Left lung (tissue), 10 donors: Measurements from ENCODE around the gene CPN2. TPM values are rescaled to one million over a fixed set of nuclear protein-coding genes. Genes with fewer than 3 reads are reported as not detected.

Experiments used
- ATAC-seq: fragments of 200-7000 bp; cut with Tn5 transposase; one replicate; pipeline ENCODE4 v1.9.1; 2020; ENCODE audit warnings: moderate library complexity
- DNase-seq, 4 donors: peaks; one replicate each; pipeline ENCODE4 v3.0.0-alpha.2; 2013 to 2020
- H3K27ac ChIP-seq, 2 donors: fragments of 200-600 bp; sonication (generic) in 1 of 2; one replicate each; pipeline versions ENCODE4 v1.5.0 to v1.8.0; 2020 to 2021
- H3K27me3 ChIP-seq, 2 donors: fragments of 200-600 bp; sonication (generic) in 1 of 2; one replicate each; pipeline versions ENCODE4 v1.5.0 to v1.8.0; 2020 to 2021
- H3K36me3 ChIP-seq, 2 donors: fragments of 200-600 bp; sonication (generic) in 1 of 2; one replicate each; pipeline versions ENCODE4 v1.5.0 to v1.8.0; 2020 to 2021
- H3K4me1 ChIP-seq, 2 donors: fragments of 200-600 bp; one replicate each; pipeline ENCODE4 v1.8.0; 2021
- H3K4me3 ChIP-seq, 2 donors: fragments of 200-600 bp; sonication (generic) in 1 of 2; one replicate each; pipeline versions ENCODE4 v1.5.0 to v1.8.0; 2020 to 2021; ENCODE audit warnings: mild to moderate bottlenecking in 1 of 2
- H3K9me3 ChIP-seq, 2 donors: fragments of 200-600 bp; sonication (generic) in 1 of 2; one replicate each; pipeline versions ENCODE4 v1.5.0 to v1.8.0; 2020 to 2021
- CTCF ChIP-seq, 2 donors: fragments of 200-600 bp; sonication (generic) in 1 of 2; IDR thresholded peaks; one replicate each; pipeline versions ENCODE4 v1.5.0 to v1.8.0; 2021; ENCODE audit warnings: antibody characterized with exemption in 2 of 2
- intact Hi-C, 2 donors: fragments of 100-400 bp; cut with DNase I; formaldehyde crosslinking; loops; one replicate each; pipeline versions ENCODE4 v1.11.2 to v1.14.2; 2022
- polyA plus RNA-seq, 6 donors: library from polyadenylated mRNA; unstranded; fragments of 120-200 nt; gene quantifications; one replicate each; pipeline ENCODE4 v1.2.1, GENCODE V29; 2013; ENCODE audit not compliant: insufficient read length in 6 of 6
- total RNA-seq, 2 donors: library from RNA; stranded (reverse); fragmentation: NEBNext Ultra II Directional; extraction: Animal tissue kit (Norgen Biotek cat#: 25700); gene quantifications; one replicate each; pipeline ENCODE4 v1.2.1, GENCODE V29; 2021
- donor health status: DM: no; HTN: yes; CAD: no.
- donor health status: DM: no; HTN: no; CAD: no.

Gene CPN2
- total and polyA plus RNA-seq, 8 donors, result not detected

GRCh38 chr3:194367992-194368841, 17.1 kb upstream of the CPN2 start:
- Histone ChIP-seq H3K36me3 (no peaks in the 10 kb centered on the region), H3K4me1 (no peaks in the 10 kb centered on the region), H3K27ac (no peak overlapping the region), H3K9me3 (no peaks in the 10 kb centered on the region), H3K4me3 (no peak overlapping the region), H3K27me3 (peaks cover 0 to 38% of the 10 kb centered on the region in 2 donors)
- DNase-seq (peak in 1 of 4 donors; percentile 41), ATAC-seq (no peak)
- no peak for TF ChIP-seq CTCF (IDR thresholded peaks at IDR 0.05)
- intact Hi-C loops, result no loop called here

- TF ChIP-seq CTCF (IDR thresholded peaks at IDR 0.05), result no peak
- ATAC-seq, result no peak
- intact Hi-C loops, result no loop called here
These were observed 14.9 kb upstream of the CPN2 start for GRCh38 chr3:194365978-194366490.

GRCh38 chr3:194365526-194365925, 14.4 kb upstream of the CPN2 start:
- Histone ChIP-seq H3K27me3 (peaks cover 0 to 30% of the 10 kb centered on the region in 2 donors), H3K36me3 (no peaks in the 10 kb centered on the region), H3K4me1 (no peaks in the 10 kb centered on the region), H3K4me3 (no peak overlapping the region), H3K27ac (no peak overlapping the region), H3K9me3 (no peaks in the 10 kb centered on the region)
- no peak for ATAC-seq
- TF ChIP-seq CTCF (IDR thresholded peaks at IDR 0.05), result no peak
- intact Hi-C loops, result no loop called here
- DNase-seq, result no peak

More at GRCh38 chr3:194365978-194366490, 14.9 kb upstream of the CPN2 start:
- H3K27me3 ChIP-seq, result peaks cover 0 to 35% of the 10 kb centered on the region in 2 donors
- H3K9me3 ChIP-seq, result no peaks in the 10 kb centered on the region
- H3K36me3 ChIP-seq, result no peaks in the 10 kb centered on the region
- no peaks in the 10 kb centered on the region for H3K4me1 ChIP-seq
- DNase-seq, result peak in 1 of 4 donors; percentile 41
- no peak overlapping the region for H3K4me3 ChIP-seq
- H3K27ac ChIP-seq, result no peak overlapping the region

GRCh38 chr3:194364652-194365434, 13.7 kb upstream of the CPN2 start:
- ATAC-seq (peak; percentile 50), DNase-seq (peak in 3 of 4 donors; percentile 52 to 64 (median 60))
- TF ChIP-seq CTCF (IDR thresholded peaks at IDR 0.05), result no peak
- H3K4me3 ChIP-seq, result no peak overlapping the region
- intact Hi-C loops, result no loop called here
- no peak overlapping the region for H3K27ac ChIP-seq
- no peaks in the 10 kb centered on the region for H3K36me3 ChIP-seq
- H3K27me3 ChIP-seq, result peaks cover 0 to 24% of the 10 kb centered on the region in 2 donors
- no peaks in the 10 kb centered on the region for H3K4me1 ChIP-seq
- no peaks in the 10 kb centered on the region for H3K9me3 ChIP-seq

GRCh38 chr3:194364314-194364651, 13.2 kb upstream of the CPN2 start:
- ATAC-seq (no peak), DNase-seq (no peak)
- TF ChIP-seq CTCF (IDR thresholded peaks at IDR 0.05), result no peak
- no peak overlapping the region for H3K4me3 ChIP-seq
- intact Hi-C loops, result no loop called here
- peaks cover 0 to 18% of the 10 kb centered on the region in 2 donors for H3K27me3 ChIP-seq
- H3K4me1 ChIP-seq, result no peaks in the 10 kb centered on the region
- H3K36me3 ChIP-seq, result no peaks in the 10 kb centered on the region
- H3K9me3 ChIP-seq, result no peaks in the 10 kb centered on the region
- no peak overlapping the region for H3K27ac ChIP-seq
